Body of pancreas (tissue), 4 donors: Measurements from ENCODE around the gene MLLT10. TPM values are rescaled to one million over a fixed set of nuclear protein-coding genes. Genes with fewer than 3 reads are reported as not detected.

Source experiments
- ATAC-seq: fragments of 150-250 bp; one replicate; pipeline ENCODE4 v1.9.1; 2016
- DNase-seq, 4 donors: peaks; one replicate each; pipeline ENCODE4 v3.0.0-alpha.2; 2019
- H3K27ac ChIP-seq, 4 donors: fragments of 200-600 bp; sonication (generic); 1 replicate in 3 of 4; 2 replicates in 1 of 4; pipeline versions ENCODE4 v1.5.1 to v1.6.1; 2016 to 2019; ENCODE audit warnings: mild to moderate bottlenecking in 1 of 4, mixed read lengths in 1 of 4, moderate library complexity in 1 of 4
- H3K27me3 ChIP-seq, 2 donors: fragments of 200-600 bp; sonication (generic); one replicate each; pipeline ENCODE4 v1.6.0; 2016; ENCODE audit warnings: mild to moderate bottlenecking in 1 of 2
- H3K36me3 ChIP-seq, 2 donors: fragments of 200-600 bp; sonication (generic); replicated peaks in 1 of 2; 2 replicates each; pipeline ENCODE4 v1.5.1; 2016; ENCODE audit warnings: low read depth in 2 of 2; ENCODE audit not compliant: insufficient read depth in 1 of 2
- H3K4me1 ChIP-seq: fragments of 200-600 bp; sonication (generic); one replicate; pipeline ENCODE4 v1.6.0; 2016
- H3K4me3 ChIP-seq, 2 donors: fragments of 200-600 bp; sonication (generic); 1 replicate in 1 of 2; 2 replicates in 1 of 2; pipeline ENCODE4 v1.5.1; 2016 to 2019
- H3K9me3 ChIP-seq, 3 donors: fragments of 200-600 bp; sonication (generic); 1 replicate in 2 of 3; 2 replicates in 1 of 3; pipeline ENCODE4 v1.5.1; 2016
- CTCF ChIP-seq, 7 experiments: fragments of 450-650 bp in 4 of 7; fragments of 200-600 bp in 3 of 7; sonication (generic) in 3 of 7; IDR thresholded peaks; one replicate each; pipeline ENCODE4 v1.5.1; 2016 to 2019; ENCODE audit warnings: antibody characterized with exemption in 7 of 7
- POLR2A ChIP-seq, 3 donors: fragments of 450-650 bp; IDR thresholded peaks; one replicate each; pipeline ENCODE4 v1.6.1; 2016; ENCODE audit warnings: antibody characterized with exemption in 3 of 3, mild to moderate bottlenecking in 2 of 3
- WGBS, 2 donors: methylation state at CpG; one replicate each; pipeline ENCODE4 v1.1.5; 2017; 5-methylcytosine and 5-hydroxymethylcytosine counted together
- intact Hi-C: fragments of 100-400 bp; cut with DNase I; formaldehyde crosslinking; loops from one replicate; pipeline ENCODE4 v1.15.1; 2023
- total RNA-seq, 2 donors: library from RNA; depleted of rRNA; stranded (reverse); fragments of >200 nt; gene quantifications; one replicate each; pipeline ENCODE4 v1.1.0, GENCODE V29; 2016

Gene MLLT10
- total RNA-seq, 2 donors from 2014 or later, result 23.7 to 30.1 TPM

- H3K27me3 ChIP-seq, result no peaks in the 10 kb centered on the region
- H3K4me3 ChIP-seq, result no peak overlapping the region
- no peak for ATAC-seq
- H3K36me3 ChIP-seq, result no peaks in the 10 kb centered on the region
- no peaks in the 10 kb centered on the region for H3K9me3 ChIP-seq
- H3K4me1 ChIP-seq, result peaks cover 9% of the 10 kb centered on the region
- no peak for DNase-seq
- 47 to 74% methylated on average over 2 of the region's 2 CpGs for WGBS, 2 donors
- no peak for TF ChIP-seq POLR2A (IDR thresholded peaks at IDR 0.05)
- TF ChIP-seq CTCF (IDR thresholded peaks at IDR 0.05), result no peak
- no peak overlapping the region for H3K27ac ChIP-seq
- intact Hi-C loops, result no loop called here
Measured at GRCh38 chr10:21501731-21502347, 32.2 kb upstream of the MLLT10 start.

- TF ChIP-seq CTCF (IDR thresholded peaks at IDR 0.05) (no peak), POLR2A (IDR thresholded peaks at IDR 0.05) (no peak)
- H3K36me3 ChIP-seq, result no peaks in the 10 kb centered on the region
- WGBS, 2 donors, result 84 to 88% methylated on average over 3 of the region's 3 CpGs
- peaks cover 4% of the 10 kb centered on the region for H3K4me1 ChIP-seq
- no peak overlapping the region for H3K27ac ChIP-seq
- no peaks in the 10 kb centered on the region for H3K27me3 ChIP-seq
- ATAC-seq (no peak), DNase-seq (no peak)
- intact Hi-C loops, result no loop called here
- H3K9me3 ChIP-seq, result no peaks in the 10 kb centered on the region
- no peak overlapping the region for H3K4me3 ChIP-seq
Measured at GRCh38 chr10:21502348-21502740, 31.7 kb upstream of the MLLT10 start.

- Histone ChIP-seq H3K4me1 (no peaks in the 10 kb centered on the region), H3K9me3 (no peaks in the 10 kb centered on the region), H3K4me3 (no peak overlapping the region), H3K27ac (no peak overlapping the region), H3K27me3 (no peaks in the 10 kb centered on the region), H3K36me3 (no peaks in the 10 kb centered on the region)
- no peak for TF ChIP-seq POLR2A (IDR thresholded peaks at IDR 0.05)
- TF ChIP-seq CTCF (IDR thresholded peaks at IDR 0.05), result no peak
- no peak for ATAC-seq
- DNase-seq, result no peak
- WGBS, 2 donors, result 73 to 84% methylated on average over 1 of the region's 1 CpG
- intact Hi-C loops, result no loop called here
Measured at GRCh38 chr10:21503542-21503941, 30.5 kb upstream of the MLLT10 start.

- Histone ChIP-seq H3K27ac (no peak overlapping the region), H3K4me1 (no peaks in the 10 kb centered on the region), H3K27me3 (no peaks in the 10 kb centered on the region), H3K9me3 (no peaks in the 10 kb centered on the region), H3K4me3 (no peak overlapping the region), H3K36me3 (no peaks in the 10 kb centered on the region)
- WGBS, 2 donors, result 71 to 74% methylated on average over 4 of the region's 4 CpGs
- intact Hi-C loops, result no loop called here
- TF ChIP-seq POLR2A (IDR thresholded peaks at IDR 0.05) (no peak), CTCF (IDR thresholded peaks at IDR 0.05) (no peak)
- no peak for DNase-seq
- no peak for ATAC-seq
Measured at GRCh38 chr10:21505711-21506278, 28.2 kb upstream of the MLLT10 start.

GRCh38 chr10:21506351-21506750 is 27.7 kb upstream of the MLLT10 start:
- no peaks in the 10 kb centered on the region for H3K36me3 ChIP-seq
- intact Hi-C loops, result no loop called here
- no peak overlapping the region for H3K4me3 ChIP-seq
- 68 to 77% methylated on average over 3 of the region's 3 CpGs for WGBS, 2 donors
- H3K4me1 ChIP-seq, result no peaks in the 10 kb centered on the region
- H3K9me3 ChIP-seq, result no peaks in the 10 kb centered on the region
- H3K27ac ChIP-seq, result no peak overlapping the region
- TF ChIP-seq CTCF (IDR thresholded peaks at IDR 0.05), result no peak
- TF ChIP-seq POLR2A (IDR thresholded peaks at IDR 0.05), result no peak
- DNase-seq, result no peak
- ATAC-seq, result no peak
- no peaks in the 10 kb centered on the region for H3K27me3 ChIP-seq
